H9 (cell line): ENCODE results near the gene TMEM108. TPM values are rescaled to one million over a fixed set of nuclear protein-coding genes. Genes with fewer than 3 reads are reported as not detected.

Experiments used
- DNase-seq: peaks from one replicate; pipeline ENCODE4 v3.0.0-alpha.2; 2017
- H2AFZ ChIP-seq: one replicate; pipeline ENCODE4 v1.6.1; 2013; ENCODE audit warnings: mild to moderate bottlenecking, low read length, control low read depth, moderate library complexity
- H2AK5ac ChIP-seq: 2 replicates; pipeline ENCODE4 v1.6.1; 2013; ENCODE audit warnings: low read length, control low read depth, mixed read lengths; ENCODE audit not compliant: insufficient read length
- H2BK120ac ChIP-seq: one replicate; pipeline ENCODE4 v1.6.1; 2013; ENCODE audit warnings: low read depth, mild to moderate bottlenecking, low read length, control low read depth, inconsistent platforms; ENCODE audit not compliant: poor library complexity, severe bottlenecking
- H2BK12ac ChIP-seq: 2 replicates; pipeline ENCODE4 v1.6.1; 2013; ENCODE audit warnings: low read length, control low read depth, mixed read lengths, low read depth; ENCODE audit not compliant: insufficient read length
- H2BK15ac ChIP-seq: 2 replicates; pipeline ENCODE4 v1.6.1; 2013; ENCODE audit warnings: low read depth, low read length, control low read depth
- H2BK20ac ChIP-seq: one replicate; pipeline ENCODE4 v1.6.1; 2013; ENCODE audit warnings: low read depth, mild to moderate bottlenecking, low read length, control low read depth, inconsistent platforms; ENCODE audit not compliant: poor library complexity, severe bottlenecking
- H2BK5ac ChIP-seq: 2 replicates; pipeline ENCODE4 v1.6.1; 2013; ENCODE audit warnings: low read length, control low read depth, mixed read lengths; ENCODE audit not compliant: insufficient read length
- H3K14ac ChIP-seq: 2 replicates; pipeline ENCODE4 v1.6.1; 2013; ENCODE audit warnings: low read length, control low read depth; ENCODE audit not compliant: insufficient read depth
- H3K18ac ChIP-seq: 2 replicates; pipeline ENCODE4 v1.6.1; 2013; ENCODE audit warnings: low read depth, mild to moderate bottlenecking, mixed read lengths, low read length, control low read depth; ENCODE audit not compliant: insufficient read length
- H3K23ac ChIP-seq: 2 replicates; pipeline ENCODE4 v1.6.1; 2013; ENCODE audit warnings: low read length, control low read depth, mixed read lengths, low read depth; ENCODE audit not compliant: insufficient read length
- H3K23me2 ChIP-seq: 2 replicates; pipeline ENCODE4 v1.6.1; 2013; ENCODE audit warnings: low read depth, mild to moderate bottlenecking, mixed read lengths, low read length, control low read depth; ENCODE audit not compliant: insufficient read length, poor library complexity, severe bottlenecking
- H3K27ac ChIP-seq: 2 replicates; pipeline ENCODE4 v1.5.1; 2013; ENCODE audit warnings: low read length, control low read depth, mixed read lengths, low read depth; ENCODE audit not compliant: insufficient read length
- H3K27me3 ChIP-seq: 2 replicates; pipeline ENCODE4 v1.6.1; 2013; ENCODE audit warnings: low read length, control low read depth, inconsistent platforms; ENCODE audit not compliant: insufficient read depth
- H3K4ac ChIP-seq: 2 replicates; pipeline ENCODE4 v1.6.1; 2013; ENCODE audit warnings: low read depth, mild to moderate bottlenecking, control low read depth, inconsistent platforms, low read length, moderate library complexity
- H3K4me1 ChIP-seq: 2 replicates; pipeline ENCODE4 v1.6.1; 2013; ENCODE audit warnings: low read length, control low read depth, inconsistent platforms; ENCODE audit not compliant: insufficient read depth
- H3K4me2 ChIP-seq: 2 replicates; pipeline ENCODE4 v1.6.1; 2013; ENCODE audit warnings: low read length, control low read depth, mixed read lengths; ENCODE audit not compliant: insufficient read length, insufficient read depth
- H3K56ac ChIP-seq: 2 replicates; pipeline ENCODE4 v1.6.1; 2013; ENCODE audit warnings: low read depth, mild to moderate bottlenecking, mixed read lengths, low read length, control low read depth; ENCODE audit not compliant: insufficient read length
- H3K79me1 ChIP-seq: 2 replicates; pipeline ENCODE4 v1.6.1; 2013; ENCODE audit warnings: low read depth, mild to moderate bottlenecking, moderate library complexity, low read length, control low read depth, inconsistent platforms; ENCODE audit not compliant: insufficient read depth, poor library complexity, severe bottlenecking
- H3K79me2 ChIP-seq: 2 replicates; pipeline ENCODE4 v1.6.1; 2013; ENCODE audit warnings: low read length, control low read depth, inconsistent platforms; ENCODE audit not compliant: insufficient read depth
- H3K9ac ChIP-seq: 2 replicates; pipeline ENCODE4 v1.6.1; 2013; ENCODE audit warnings: low read length, control low read depth, mixed read lengths; ENCODE audit not compliant: insufficient read length; ENCODE audit errors: extremely low read depth
- H3K9me3 ChIP-seq: one replicate; pipeline ENCODE4 v1.6.1; 2013; ENCODE audit warnings: low read depth, low read length, inconsistent platforms; ENCODE audit not compliant: control insufficient read depth
- H3T11ph ChIP-seq: one replicate; pipeline ENCODE4 v1.6.1; 2013; ENCODE audit warnings: mild to moderate bottlenecking, low read length, control low read depth, inconsistent platforms
- H4K20me1 ChIP-seq: one replicate; pipeline ENCODE4 v1.6.1; 2013; ENCODE audit not compliant: control insufficient read depth, insufficient read length, insufficient read depth
- H4K5ac ChIP-seq: 2 replicates; pipeline ENCODE4 v1.6.1; 2013; ENCODE audit warnings: low read depth, mild to moderate bottlenecking, mixed read lengths, low read length, control low read depth; ENCODE audit not compliant: insufficient read length
- H4K8ac ChIP-seq: replicated peaks from 2 replicates; pipeline ENCODE4 v1.6.1; 2013; ENCODE audit warnings: low read length, control low read depth, mixed read lengths, low read depth; ENCODE audit not compliant: insufficient read length
- H4K91ac ChIP-seq: 2 replicates; pipeline ENCODE4 v1.6.1; 2013; ENCODE audit warnings: low read depth, mild to moderate bottlenecking, moderate library complexity, mixed read lengths, low read length, control low read depth; ENCODE audit not compliant: insufficient read length
- H3K27ac Mint-ChIP-seq, 3 experiments: 2 replicates in 2 of 3; 3 replicates in 1 of 3; pipeline ENCODE4 v1.8.0; 2020 to 2021; ENCODE audit warnings: mixed read lengths in 3 of 3, mild to moderate bottlenecking in 1 of 3, moderate library complexity in 1 of 3
- H3K27me3 Mint-ChIP-seq: 2 replicates; pipeline ENCODE4 v1.8.0; 2021; ENCODE audit warnings: low read depth, mild to moderate bottlenecking, moderate library complexity, mixed read lengths
- H3K36me3 Mint-ChIP-seq, 3 experiments: 2 replicates in 2 of 3; 3 replicates in 1 of 3; pipeline ENCODE4 v1.8.0; 2020 to 2021; ENCODE audit warnings: low read depth in 3 of 3, mixed read lengths in 3 of 3; ENCODE audit not compliant: insufficient read depth in 1 of 3
- H3K4me1 Mint-ChIP-seq, 2 experiments: 2 replicates each; pipeline ENCODE4 v1.8.0; 2020; ENCODE audit warnings: mixed read lengths in 2 of 2
- H3K4me3 Mint-ChIP-seq, 2 experiments: 2 replicates in 1 of 2; 3 replicates in 1 of 2; pipeline ENCODE4 v1.8.0; 2020 to 2021; ENCODE audit warnings: mild to moderate bottlenecking in 2 of 2, mixed read lengths in 2 of 2, moderate library complexity in 1 of 2
- H3K9me3 Mint-ChIP-seq, 2 experiments: 2 replicates in 1 of 2; 3 replicates in 1 of 2; pipeline ENCODE4 v1.8.0; 2020; ENCODE audit warnings: mild to moderate bottlenecking in 2 of 2, mixed read lengths in 2 of 2, moderate library complexity in 1 of 2
- CTCF ChIP-seq: fragments of 200-600 bp; sonication (generic); conservative IDR thresholded peaks from 3 replicates; pipeline ENCODE4 v1.8.0; 2021; ENCODE audit warnings: antibody characterized with exemption, mild to moderate bottlenecking
- WGBS: extraction: QIAGEN DNeasy Blood & Tissue Kit; methylation state at CpG from one replicate; pipeline ENCODE4 v1.1.7; 2013; ENCODE audit warnings: missing lambda C conversion rate, low lambda C conversion rate, mixed read lengths; ENCODE audit not compliant: insufficient read length; ENCODE audit errors: extremely low coverage; 5-methylcytosine and 5-hydroxymethylcytosine counted together
- total RNA-seq: library from RNA; stranded (reverse); gene quantifications from 2 replicates; pipeline ENCODE4 v1.2.1, GENCODE V29; 2021

Gene TMEM108
- total RNA-seq, 1 experiment from 2014 or later: 5.0 TPM

DNA sequence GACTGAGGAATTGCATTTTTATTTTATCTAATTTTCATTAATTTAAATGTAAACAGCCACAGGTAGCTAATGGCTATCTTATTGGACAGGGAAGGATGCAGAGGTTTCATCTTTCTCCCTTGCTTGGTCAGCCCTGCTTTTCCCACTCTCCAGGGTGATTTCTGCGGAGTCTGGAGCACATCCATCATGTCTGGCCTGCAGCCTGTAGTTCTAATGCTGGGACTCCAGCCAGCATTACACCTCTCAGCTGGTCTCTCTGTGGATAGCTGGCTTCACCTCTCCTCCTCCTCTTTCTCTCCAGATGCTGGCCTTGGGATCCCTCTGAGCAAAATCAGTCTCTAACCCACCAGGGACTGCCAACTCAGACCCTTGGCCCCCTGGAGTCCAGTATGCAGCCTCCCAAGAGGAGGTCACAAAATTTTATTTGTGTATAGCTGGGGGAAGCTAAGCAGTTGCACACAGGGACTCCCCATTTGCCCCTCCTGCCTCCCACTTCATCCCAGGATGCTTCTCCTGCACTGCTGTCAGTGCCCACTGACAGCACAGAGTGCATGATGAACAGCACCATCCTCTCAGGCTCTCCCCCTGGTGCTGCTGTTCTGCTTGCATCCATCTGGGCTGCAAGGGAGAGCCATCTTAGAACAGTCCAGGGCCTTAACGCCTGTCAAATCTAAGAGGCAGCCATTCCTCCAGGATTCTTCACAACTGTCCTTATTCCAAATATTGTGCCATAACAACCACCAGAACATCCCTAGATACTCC is 363.4 kb downstream of the TMEM108 start:
- 0 out of 2 replicates have a peak, but pooled peaks cover 2% of the 10 kb centered on the region for H3K27me3 Mint-ChIP-seq
- Histone ChIP-seq H3K4me1 (no peaks in the 10 kb centered on the region; the same call in 1 of the 2 replicates), H4K8ac (no peak overlapping the region), H3K27me3 (no peaks in the 10 kb centered on the region), H2BK12ac (no peak overlapping the region), H2BK15ac (no peak overlapping the region), H3T11ph (no peak overlapping the region), H3K79me2 (no peaks in the 10 kb centered on the region), H4K20me1 (no peaks in the 10 kb centered on the region), H4K91ac (no peak overlapping the region), H3K9me3 (no peaks in the 10 kb centered on the region), H3K23ac (no peak overlapping the region), H4K5ac (no peak overlapping the region), H3K4me2 (no peak overlapping the region), H3K4ac (no peak overlapping the region), H2AK5ac (no peak overlapping the region), H2BK5ac (no peak overlapping the region), H3K79me1 (no peaks in the 10 kb centered on the region), H2AFZ (no peak overlapping the region), H3K56ac (no peak overlapping the region), H2BK20ac (no peak overlapping the region), H3K9ac (no peak overlapping the region), H3K14ac (no peak overlapping the region), H2BK120ac (no peak overlapping the region), H3K27ac (no peak overlapping the region), H3K18ac (no peak overlapping the region), H3K23me2 (no peaks in the 10 kb centered on the region)
- no CpG with 5 or more reads among the region's 2 CpGs for WGBS
- TF ChIP-seq CTCF: no peak
- H3K9me3 Mint-ChIP-seq: no peaks in the 10 kb centered on the region
- no peak for DNase-seq
- H3K27ac Mint-ChIP-seq: no peak overlapping the region
- no peak overlapping the region for H3K4me3 Mint-ChIP-seq
- no peaks in the 10 kb centered on the region; a peak in 1 of 7 replicates for H3K36me3 Mint-ChIP-seq
- peaks cover 12 to 19% of the 10 kb centered on the region in 2 experiments for H3K4me1 Mint-ChIP-seq
